Measurements from ENCODE around the gene NCOA7.

Gene NCOA7

GRCh38 chr6:125790358-125791150 lies at the start of gene NCOA7:
NCOA7 (plus strand) TSS chr6:125790960; CDS start chr6:125815355, 24,395 bp downstream.
- Histone ChIP-seq H3K36me3 (replicated peaks; ENCODE audit: insufficient read depth, low read length) (no peaks in the 10 kb centered on the region), H3K9ac (ENCODE audit: low read length) (peak within 1 kb of the TSS; percentile 80), H3K4me3 (ENCODE audit: low read length) (peak within 1 kb of the TSS; percentile 97), H3K4me2 (ENCODE audit: low read depth, low read length) (peak within 1 kb of the TSS; percentile 95), H3K27me3 (replicated peaks; ENCODE audit: insufficient read depth, low read length) (no peaks in the 10 kb centered on the region), H3K27ac (ENCODE audit: low read length) (peak within 1 kb of the TSS; percentile 73), H3K9me2 (replicated peaks; ENCODE audit: insufficient read depth, low read length) (no peaks in the 10 kb centered on the region), H3K79me2 (ENCODE audit: low read length) (0 out of 2 replicates have a peak, but pooled peaks cover 9% of the 10 kb centered on the region), H3F3A (ENCODE audit: insufficient read depth, low read length) (peaks cover 25% of the 10 kb centered on the region), H3K4me1 (ENCODE audit: low read length) (peaks cover 16% of the 10 kb centered on the region), H4K20me1 (ENCODE audit: insufficient read depth, low read length) (no peaks in the 10 kb centered on the region), H3K9me3 (replicated peaks; ENCODE audit: insufficient read depth, low read length) (no peaks in the 10 kb centered on the region), H2AFZ (ENCODE audit: low read length) (peak within 1 kb of the TSS; percentile 95)
- no peak for TF ChIP-seq CTCF (IDR thresholded peaks at IDR 0.05; ENCODE audit: low read length)
- no peak for TF ChIP-seq EZH2 (optimal IDR thresholded peaks at IDR 0.05; ENCODE audit: low read depth, low read length)
- TF ChIP-seq EZH2phosphoT487 (IDR thresholded peaks at IDR 0.05; ENCODE audit: low read length), result no peak
- peak; percentile 78 for DNase-seq

DNA sequence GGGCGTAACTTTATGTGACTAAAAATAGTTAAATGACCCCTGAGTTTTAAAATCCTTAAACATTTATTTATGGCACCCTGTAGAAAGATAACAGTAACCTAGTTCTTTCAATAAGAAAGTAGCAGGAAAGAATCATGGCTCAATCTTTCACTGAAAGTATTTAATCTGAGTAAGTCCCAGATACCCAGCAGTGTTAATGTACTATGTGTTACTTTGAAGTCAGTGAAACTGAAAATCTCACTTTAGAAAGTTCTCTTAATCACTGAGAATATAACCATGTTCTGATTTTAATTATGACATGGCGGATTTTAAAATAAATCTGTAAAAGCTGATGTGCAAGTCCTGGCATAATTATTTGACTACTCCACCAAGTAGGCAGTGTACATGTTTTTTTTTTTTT lies 49.4 kb upstream of the NCOA7 start:
- Histone ChIP-seq H3K79me2 (ENCODE audit: low read length) (no peaks in the 10 kb centered on the region), H3K4me1 (ENCODE audit: low read length) (0 out of 2 replicates have a peak, but pooled peaks cover 8% of the 10 kb centered on the region), H3K9me3 (replicated peaks; ENCODE audit: insufficient read depth, low read length) (no peaks in the 10 kb centered on the region), H3K4me2 (ENCODE audit: low read depth, low read length) (no peak overlapping the region), H3F3A (ENCODE audit: insufficient read depth, low read length) (0 out of 2 replicates have a peak, but pooled peaks cover under 1% of the 10 kb centered on the region), H3K9ac (ENCODE audit: low read length) (no peak overlapping the region), H3K36me3 (replicated peaks; ENCODE audit: insufficient read depth, low read length) (no peaks in the 10 kb centered on the region), H3K27ac (ENCODE audit: low read length) (no peak overlapping the region), H3K27me3 (replicated peaks; ENCODE audit: insufficient read depth, low read length) (no peaks in the 10 kb centered on the region), H3K4me3 (ENCODE audit: low read length) (no peak overlapping the region), H2AFZ (ENCODE audit: low read length) (no peak overlapping the region), H3K9me2 (replicated peaks; ENCODE audit: insufficient read depth, low read length) (no peaks in the 10 kb centered on the region), H4K20me1 (ENCODE audit: insufficient read depth, low read length) (no peaks in the 10 kb centered on the region)
- no peak for DNase-seq
- no peak for TF ChIP-seq EZH2 (optimal IDR thresholded peaks at IDR 0.05; ENCODE audit: low read depth, low read length)
- TF ChIP-seq CTCF (IDR thresholded peaks at IDR 0.05; ENCODE audit: low read length), result no peak
- TF ChIP-seq EZH2phosphoT487 (IDR thresholded peaks at IDR 0.05; ENCODE audit: low read length), result no peak

DNA sequence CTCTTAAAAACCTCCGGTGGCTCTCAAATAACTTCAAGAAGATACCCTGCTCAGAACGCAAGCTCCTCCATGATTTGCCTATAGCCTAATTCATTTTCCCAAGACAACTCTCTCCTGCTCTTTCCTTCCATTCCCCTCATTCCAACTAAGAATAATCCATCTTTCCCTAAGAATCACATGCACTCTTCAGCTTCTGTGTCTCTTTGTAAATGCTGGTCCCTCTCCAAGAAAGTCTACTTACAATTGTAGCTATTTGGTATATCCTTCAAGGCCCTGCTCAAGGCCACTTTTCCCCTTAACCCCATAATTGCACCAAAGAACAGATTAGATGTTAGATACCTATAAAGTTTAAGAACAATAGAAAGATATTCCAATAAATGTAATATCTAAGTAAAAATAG lies 48.7 kb upstream of the NCOA7 start:
- Histone ChIP-seq H3K4me2 (ENCODE audit: low read depth, low read length) (no peak overlapping the region), H3K36me3 (replicated peaks; ENCODE audit: insufficient read depth, low read length) (no peaks in the 10 kb centered on the region), H3F3A (ENCODE audit: insufficient read depth, low read length) (peaks cover 7% of the 10 kb centered on the region), H4K20me1 (ENCODE audit: insufficient read depth, low read length) (no peaks in the 10 kb centered on the region), H3K9me2 (replicated peaks; ENCODE audit: insufficient read depth, low read length) (no peaks in the 10 kb centered on the region), H3K27me3 (replicated peaks; ENCODE audit: insufficient read depth, low read length) (no peaks in the 10 kb centered on the region), H3K27ac (ENCODE audit: low read length) (no peak overlapping the region), H3K9me3 (replicated peaks; ENCODE audit: insufficient read depth, low read length) (no peaks in the 10 kb centered on the region), H3K4me3 (ENCODE audit: low read length) (no peak overlapping the region), H3K9ac (ENCODE audit: low read length) (no peak overlapping the region), H2AFZ (ENCODE audit: low read length) (no peak overlapping the region), H3K79me2 (ENCODE audit: low read length) (no peaks in the 10 kb centered on the region), H3K4me1 (ENCODE audit: low read length) (0 out of 2 replicates have a peak, but pooled peaks cover 8% of the 10 kb centered on the region)
- TF ChIP-seq EZH2phosphoT487 (IDR thresholded peaks at IDR 0.05; ENCODE audit: low read length) (no peak), CTCF (IDR thresholded peaks at IDR 0.05; ENCODE audit: low read length) (no peak), EZH2 (optimal IDR thresholded peaks at IDR 0.05; ENCODE audit: low read depth, low read length) (no peak)
- DNase-seq, result no peak

Data from MM.1S (cell line).